Caki2 (cell line): ENCODE results near the gene ACTR2. TPM values are rescaled to one million over a fixed set of nuclear protein-coding genes. Genes with fewer than 3 reads are reported as not detected.
"Not testable (repeated sequence)": the region's sequence is repeated elsewhere in the genome, so short reads cannot be mapped to it uniquely, and the experiment has no call there.

Experiments used
- DNase-seq: peaks from one replicate; pipeline ENCODE4 v3.0.0-alpha.2; 2015; ENCODE audit warnings: low read depth
- in situ Hi-C: cut with HindIII; loops from 2 replicates; pipeline ENCODE4 v1.10.0; 2016; ENCODE audit warnings: low sequenced_read_pairs, low pct_unique_long_range_greater_than_20kb, mixed read lengths
- total RNA-seq: library from RNA; depleted of rRNA; stranded (reverse); fragments of >200 nt; shearing (Covaris generic); gene quantifications from 2 replicates; pipeline ENCODE4 v1.2.3, GENCODE V29; 2014; ENCODE audit warnings: low replicate concordance; rRNA removed

The ACTR2 gene
- total RNA-seq: 10.6 and 12.2 TPM in 2 replicates

DNA sequence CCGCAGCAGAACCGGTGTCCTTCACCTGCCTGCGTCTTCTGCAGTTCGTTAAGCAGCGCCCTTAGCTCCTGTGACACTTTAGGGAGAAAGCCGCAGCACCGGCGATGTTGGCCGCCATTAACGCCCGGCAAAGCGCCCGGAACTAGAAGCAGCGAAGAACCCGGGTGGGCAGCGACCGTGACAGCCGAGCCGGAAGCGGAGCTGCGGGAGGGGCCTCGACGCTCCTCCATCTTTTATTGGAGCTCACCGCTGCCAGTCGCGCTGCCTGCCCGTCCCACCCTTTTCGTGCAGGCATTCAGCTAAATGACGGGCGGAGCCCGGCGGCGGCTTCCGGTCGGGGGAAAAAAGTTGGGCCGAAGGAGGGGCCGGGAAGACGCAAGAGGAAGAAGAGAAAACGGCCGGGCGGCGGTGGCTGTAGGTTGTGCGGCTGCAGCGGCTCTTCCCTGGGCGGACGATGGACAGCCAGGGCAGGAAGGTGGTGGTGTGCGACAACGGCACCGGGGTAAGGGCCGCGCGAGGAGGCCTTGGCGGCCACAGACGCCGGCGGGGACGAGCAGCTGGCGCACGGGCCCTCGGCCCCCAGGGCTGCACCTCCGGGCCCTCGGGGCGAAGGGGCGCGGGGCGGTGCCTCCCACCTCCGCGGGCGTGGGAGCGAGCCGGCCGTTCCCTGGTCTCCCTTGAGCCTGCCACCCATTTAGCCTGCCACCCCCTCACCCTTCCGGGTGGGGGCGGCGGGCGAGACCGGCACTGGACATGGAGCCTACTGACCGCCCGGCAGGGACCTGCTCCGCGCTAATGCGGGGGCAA lies at the start of gene ACTR2:
TSS of gene ACTR2 (plus strand) at position 376 of the 807 bp plus-strand sequence. CDS start at position 455, 79 bp downstream.
- peak; percentile 99 for DNase-seq
- in situ Hi-C loops: no loop called here

GRCh38 chr2:65182570-65182969 lies 45.1 kb upstream of the ACTR2 start:
- in situ Hi-C loops: no loop called here

DNA sequence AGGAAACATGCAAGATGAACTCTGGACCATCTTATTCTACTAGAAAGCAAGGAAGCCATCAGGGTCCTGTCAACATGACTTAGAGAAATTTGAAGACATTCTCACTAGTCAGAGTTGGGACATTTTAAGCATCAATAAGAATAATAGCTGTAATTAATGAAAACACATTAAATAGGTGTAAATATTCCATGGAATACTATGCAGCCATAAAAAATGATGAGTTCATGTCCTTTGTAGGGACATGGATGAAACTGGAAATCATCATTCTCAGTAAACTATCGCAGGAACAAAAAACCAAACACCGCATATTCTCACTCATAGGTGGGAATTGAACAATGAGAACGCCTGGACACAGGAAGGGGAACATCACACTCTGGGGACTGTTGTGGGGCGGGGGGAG lies 44.2 kb upstream of the ACTR2 start:
- DNase-seq, in situ Hi-C loops: not testable (repeated sequence)

More at GRCh38 chr2:65182570-65182969, 45.1 kb upstream of the ACTR2 start:
- no peak for DNase-seq

GRCh38 chr2:65185012-65185411 lies 42.6 kb upstream of the ACTR2 start:
- DNase-seq: no peak
- in situ Hi-C loops: no loop called here

DNA sequence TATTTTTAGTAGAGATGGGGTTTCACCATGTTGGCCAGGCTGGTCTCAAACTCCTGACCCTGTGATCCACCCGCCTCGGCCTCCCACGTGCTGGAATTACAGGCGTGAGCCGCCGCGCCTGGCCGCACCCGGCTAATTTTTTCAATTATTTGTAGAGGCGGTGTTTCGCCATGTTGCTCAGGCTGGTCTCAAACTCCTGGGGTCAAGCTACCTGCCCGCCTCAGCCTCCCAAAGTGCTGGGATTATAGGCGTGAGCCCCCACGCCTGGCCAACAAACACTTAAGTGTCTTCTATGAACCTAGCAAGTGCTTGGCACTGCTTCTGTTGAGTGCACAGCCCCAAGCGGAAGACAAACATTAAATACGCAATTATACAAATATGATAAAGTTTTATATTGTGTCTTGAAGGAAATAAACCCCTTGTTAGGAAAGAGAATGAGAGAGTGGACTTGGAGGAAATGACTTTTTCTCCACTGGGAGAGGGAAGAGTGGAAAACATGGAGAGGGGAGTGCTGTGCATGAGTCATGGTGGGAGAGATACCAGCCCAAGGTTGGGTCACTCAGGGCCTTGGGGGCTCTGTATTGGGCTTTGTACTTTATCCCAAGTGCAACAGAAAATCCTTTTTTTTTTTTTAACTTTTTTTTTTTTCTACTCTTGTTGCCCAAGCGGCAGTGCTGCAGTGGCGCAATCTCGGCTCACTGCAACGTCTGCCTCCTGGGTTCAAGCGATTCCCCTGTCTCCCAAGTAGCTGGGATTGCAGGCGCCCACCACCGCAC lies 41.4 kb upstream of the ACTR2 start:
- no peak for DNase-seq
- in situ Hi-C loops: no loop called here

GRCh38 chr2:65186872-65187851 lies 40.5 kb upstream of the ACTR2 start:
- in situ Hi-C loops: no loop called here
- DNase-seq: peak; percentile 71

DNA sequence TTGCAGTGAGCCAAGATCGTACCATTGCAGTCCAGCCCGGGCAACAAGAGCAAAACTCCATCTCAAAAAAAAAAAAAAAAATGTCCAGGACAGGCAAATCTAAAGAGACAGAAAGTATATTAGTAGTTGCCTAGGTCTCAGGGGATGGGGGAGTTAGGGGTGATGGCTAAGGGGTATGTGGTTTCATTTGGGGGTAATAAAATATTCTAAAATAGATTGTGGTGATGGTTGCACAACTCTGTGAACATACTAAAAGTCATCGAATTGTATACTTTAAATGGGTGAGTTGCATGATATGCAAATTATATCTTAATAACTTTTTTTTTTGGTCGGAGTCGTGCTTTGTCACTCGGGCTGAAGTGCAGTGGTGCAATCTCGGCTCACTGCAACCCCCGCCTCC lies 34.2 kb upstream of the ACTR2 start:
- DNase-seq: no peak
- in situ Hi-C loops: no loop called here

GRCh38 chr2:65198737-65199136 lies 28.9 kb upstream of the ACTR2 start:
- in situ Hi-C loops: no loop called here
- DNase-seq: no peak

- no peak for DNase-seq
- in situ Hi-C loops: no loop called here
Measured at GRCh38 chr2:65199166-65199565, 28.5 kb upstream of the ACTR2 start.

DNA sequence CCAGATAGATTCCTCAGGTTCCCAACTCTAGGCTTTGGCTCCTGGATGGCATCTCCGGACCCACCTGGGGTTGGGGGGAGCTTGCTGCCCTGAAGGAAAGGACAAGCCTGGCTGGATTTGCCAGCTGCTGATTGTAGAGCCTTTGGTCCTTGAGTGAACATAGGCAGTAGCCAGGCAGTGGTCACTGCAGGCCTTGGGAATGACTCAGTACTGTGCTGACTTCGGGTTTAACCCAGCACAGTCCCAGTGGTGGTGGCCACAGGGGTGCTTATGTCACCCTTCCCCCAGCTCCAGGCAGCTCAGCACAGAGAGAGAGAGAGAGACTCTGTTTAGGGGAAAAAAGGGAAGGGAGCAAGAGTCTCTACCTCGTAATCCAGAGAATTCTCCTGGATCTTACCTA lies 27.7 kb upstream of the ACTR2 start:
- in situ Hi-C loops: no loop called here
- DNase-seq: no peak

GRCh38 chr2:65204461-65205210 lies 23.0 kb upstream of the ACTR2 start:
- in situ Hi-C loops: no loop called here
- DNase-seq: no peak

DNA sequence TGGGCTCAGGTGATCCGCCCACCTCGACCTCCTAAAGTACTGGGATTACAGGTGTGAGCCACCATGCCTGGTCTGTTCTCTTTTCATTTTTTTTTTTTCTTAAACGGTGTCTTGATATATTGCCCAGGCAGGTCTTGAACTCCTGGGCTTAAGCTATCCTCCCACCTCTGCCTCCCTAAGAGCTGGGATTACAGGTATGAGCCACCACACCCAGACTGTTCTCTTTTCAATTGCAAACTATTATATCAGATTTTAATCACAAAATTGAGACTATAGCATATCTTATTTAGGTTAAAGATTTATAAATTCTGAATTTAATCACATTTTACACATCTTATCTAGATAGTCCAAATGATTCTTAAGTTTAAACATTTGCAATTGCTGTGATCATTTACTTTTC lies 15.5 kb upstream of the ACTR2 start:
- no peak for DNase-seq
- in situ Hi-C loops: no loop called here

DNA sequence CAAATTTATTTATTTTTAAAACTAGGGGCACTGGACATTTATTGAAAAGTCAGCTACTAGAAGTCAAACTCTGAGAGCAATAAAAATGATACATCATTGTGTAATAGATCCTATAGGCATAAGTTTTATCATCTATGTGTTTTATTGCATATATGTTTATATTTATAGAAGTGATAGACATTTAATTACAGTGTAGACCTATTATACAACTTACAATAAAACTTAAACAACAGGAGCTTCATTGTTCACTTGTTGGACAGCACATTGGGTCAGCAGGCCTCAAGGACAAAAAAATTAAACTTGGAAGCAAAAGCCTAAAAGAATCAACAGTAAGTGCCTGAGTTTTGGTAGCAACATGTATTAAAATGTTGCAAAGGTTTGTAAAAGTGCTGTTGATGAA lies 15.0 kb upstream of the ACTR2 start:
- no peak for DNase-seq
- in situ Hi-C loops: no loop called here

- in situ Hi-C loops: no loop called here
- no peak for DNase-seq
Measured at GRCh38 chr2:65213035-65213434, 14.6 kb upstream of the ACTR2 start.

GRCh38 chr2:65214361-65214760 lies 13.3 kb upstream of the ACTR2 start:
- in situ Hi-C loops: no loop called here
- no peak for DNase-seq

GRCh38 chr2:65214843-65215242 lies 12.8 kb upstream of the ACTR2 start:
- in situ Hi-C loops: no loop called here
- no peak for DNase-seq

DNA sequence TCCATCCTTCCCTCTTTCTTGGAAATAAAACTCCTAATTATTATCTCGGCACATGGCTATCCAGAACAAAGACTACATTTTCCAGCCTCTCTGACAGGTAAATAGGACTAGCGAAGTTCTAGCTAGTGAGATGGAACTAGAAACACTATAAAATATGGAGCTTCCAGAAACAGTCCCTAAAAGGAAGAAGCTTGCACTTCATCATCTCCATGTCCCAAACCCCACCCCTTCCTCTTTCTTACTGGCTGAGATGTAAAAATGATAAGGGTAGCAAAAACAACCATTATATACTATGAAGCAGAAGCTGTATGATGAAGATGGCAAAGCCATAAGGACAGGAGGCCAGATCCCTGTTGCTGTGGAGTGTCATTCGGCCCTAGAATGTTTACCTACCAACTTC lies 11.7 kb upstream of the ACTR2 start:
- in situ Hi-C loops: no loop called here
- DNase-seq: no peak
